ENCODE measurements around the gene WDR64. TPM values are rescaled to one million over a fixed set of nuclear protein-coding genes. Genes with fewer than 3 reads are reported as not detected.
"Not testable (repeated sequence)": the region's sequence is repeated elsewhere in the genome, so short reads cannot be mapped to it uniquely, and the experiment has no call there.

Gene WDR64
- total RNA-seq, 3 donors from 2014 or later: not detected

DNA sequence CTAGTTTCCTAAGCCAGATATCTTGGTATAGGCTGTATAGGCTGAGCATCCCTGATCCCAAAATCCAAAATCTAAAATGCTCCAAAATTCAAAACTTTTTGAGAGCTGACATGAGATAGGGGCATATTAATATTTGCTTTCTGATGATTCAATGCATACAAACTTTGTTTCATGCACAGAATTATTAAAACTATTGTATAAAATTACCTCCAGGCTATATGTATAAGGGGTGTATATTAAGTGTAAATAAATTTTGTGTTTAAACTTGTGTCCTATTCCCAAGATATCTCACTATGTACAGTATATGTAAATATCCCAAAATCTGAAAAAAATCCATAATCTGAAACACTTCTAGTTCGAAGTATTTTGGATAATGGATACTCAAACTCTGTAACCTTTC, 2.6 kb downstream of the WDR64 start:
- Histone ChIP-seq H3K4me3 (no peak overlapping the region), H3K27me3 (no peaks in the 10 kb centered on the region), H3K4me1 (no peaks in the 10 kb centered on the region), H3K27ac (no peak overlapping the region), H3K9me3 (no peaks in the 10 kb centered on the region), H3K36me3 (no peaks in the 10 kb centered on the region)
- TF ChIP-seq POLR2A (IDR thresholded peaks at IDR 0.05) (no peak), POLR2AphosphoS5 (IDR thresholded peaks at IDR 0.05) (no peak)
- TF ChIP-seq, protein P1, sequence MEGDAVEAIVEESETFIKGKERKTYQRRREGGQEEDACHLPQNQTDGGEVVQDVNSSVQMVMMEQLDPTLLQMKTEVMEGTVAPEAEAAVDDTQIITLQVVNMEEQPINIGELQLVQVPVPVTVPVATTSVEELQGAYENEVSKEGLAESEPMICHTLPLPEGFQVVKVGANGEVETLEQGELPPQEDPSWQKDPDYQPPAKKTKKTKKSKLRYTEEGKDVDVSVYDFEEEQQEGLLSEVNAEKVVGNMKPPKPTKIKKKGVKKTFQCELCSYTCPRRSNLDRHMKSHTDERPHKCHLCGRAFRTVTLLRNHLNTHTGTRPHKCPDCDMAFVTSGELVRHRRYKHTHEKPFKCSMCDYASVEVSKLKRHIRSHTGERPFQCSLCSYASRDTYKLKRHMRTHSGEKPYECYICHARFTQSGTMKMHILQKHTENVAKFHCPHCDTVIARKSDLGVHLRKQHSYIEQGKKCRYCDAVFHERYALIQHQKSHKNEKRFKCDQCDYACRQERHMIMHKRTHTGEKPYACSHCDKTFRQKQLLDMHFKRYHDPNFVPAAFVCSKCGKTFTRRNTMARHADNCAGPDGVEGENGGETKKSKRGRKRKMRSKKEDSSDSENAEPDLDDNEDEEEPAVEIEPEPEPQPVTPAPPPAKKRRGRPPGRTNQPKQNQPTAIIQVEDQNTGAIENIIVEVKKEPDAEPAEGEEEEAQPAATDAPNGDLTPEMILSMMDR (IDR thresholded peaks at IDR 0.05): no peak
- no peak for DNase-seq (ENCODE audit: low spot score in 2 of 2)
- intact Hi-C loops (cut with DNase I; ENCODE audit: low total_unique reads): no loop called here

DNA sequence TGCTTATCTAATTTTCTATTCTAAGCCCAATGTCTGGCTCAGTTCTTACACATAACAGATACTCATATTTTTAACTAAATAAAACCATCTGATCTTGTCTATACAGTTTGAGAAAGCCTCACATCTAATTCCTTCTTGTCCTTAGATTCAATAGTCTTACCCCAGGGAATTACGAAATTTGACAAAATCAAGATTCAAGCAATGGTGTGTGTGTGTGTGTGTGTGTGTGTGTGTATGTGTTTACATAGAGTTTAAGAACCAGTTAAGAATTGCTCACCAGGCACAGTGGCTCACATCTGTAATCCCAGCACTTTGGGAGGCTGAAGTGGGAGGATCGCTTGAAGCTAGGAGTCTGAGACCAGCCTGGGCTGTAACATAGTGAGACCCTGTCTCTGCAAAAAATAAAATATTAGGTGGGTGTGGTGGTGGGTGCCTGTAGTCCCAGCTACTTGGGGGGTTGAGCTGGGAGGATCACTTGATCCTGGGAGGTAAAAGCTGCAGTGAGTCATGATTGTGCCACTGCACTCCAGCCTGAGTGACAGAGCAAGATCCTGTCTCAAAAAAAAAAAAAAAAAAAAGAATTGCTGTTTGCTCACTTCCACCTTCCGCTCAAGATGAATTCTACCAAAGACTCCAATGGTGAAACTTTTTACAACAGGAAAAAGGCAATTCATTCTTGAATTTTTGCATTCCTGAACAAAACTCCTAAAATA, 6.2 kb downstream of the WDR64 start:
- H3K9me3 ChIP-seq: no peaks in the 10 kb centered on the region
- no peaks in the 10 kb centered on the region for H3K4me1 ChIP-seq
- H3K27me3 ChIP-seq: no peaks in the 10 kb centered on the region
- DNase-seq (ENCODE audit: low spot score in 2 of 2): no peak
- H3K4me3 ChIP-seq: no peak overlapping the region
- intact Hi-C loops (cut with DNase I; ENCODE audit: low total_unique reads): no loop called here
- H3K36me3 ChIP-seq: no peaks in the 10 kb centered on the region
- TF ChIP-seq POLR2AphosphoS5 (IDR thresholded peaks at IDR 0.05) (no peak), POLR2A (IDR thresholded peaks at IDR 0.05) (no peak)
- TF ChIP-seq, protein P1 (IDR thresholded peaks at IDR 0.05): no peak
- H3K27ac ChIP-seq: no peak overlapping the region

DNA sequence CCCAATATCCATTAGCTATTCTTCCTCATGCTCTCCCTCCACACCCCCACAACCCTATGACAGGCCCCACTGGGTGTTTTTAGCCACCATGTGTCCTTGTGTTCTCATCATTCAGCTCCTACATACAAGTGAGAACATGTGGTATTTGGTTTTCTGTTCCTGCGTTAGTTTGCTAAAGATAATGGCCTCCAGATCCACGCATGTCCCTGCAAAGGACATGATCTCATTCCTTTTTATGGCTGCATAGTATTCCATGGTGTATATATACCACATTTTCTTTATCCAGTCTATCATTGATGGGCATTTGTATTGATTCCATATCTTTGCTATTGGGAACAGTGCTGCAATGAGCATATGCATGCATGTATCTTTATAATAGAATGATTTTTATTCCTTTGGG, 6.9 kb downstream of the WDR64 start:
- H3K27ac ChIP-seq: not testable (repeated sequence)

DNA sequence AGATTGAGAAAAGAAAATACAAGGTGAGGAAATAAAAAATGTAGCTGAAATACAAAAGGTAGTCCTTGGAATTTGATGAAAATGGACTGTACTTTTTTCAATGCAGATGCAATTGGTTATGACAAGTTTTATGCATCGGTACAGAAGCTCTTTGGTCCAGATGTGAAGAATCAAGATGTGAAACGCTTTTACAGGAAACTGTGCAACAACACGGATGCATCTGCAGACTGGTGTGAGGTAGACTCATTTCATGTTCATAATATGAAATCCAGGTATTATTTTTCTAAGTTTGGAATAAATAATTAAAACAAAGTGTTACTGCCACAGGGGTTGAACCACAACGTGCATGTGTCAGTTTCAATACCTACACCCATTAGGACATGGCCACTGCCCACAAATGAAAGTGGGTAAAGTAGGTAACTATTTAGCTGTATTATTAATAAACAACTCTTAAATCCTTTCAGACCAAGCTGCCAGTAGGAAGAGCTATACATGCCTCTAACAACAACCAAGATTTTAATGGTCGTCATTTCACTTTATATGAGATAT, 8.4 kb downstream of the WDR64 start:
- TF ChIP-seq, protein P1 (IDR thresholded peaks at IDR 0.05): no peak
- TF ChIP-seq POLR2A (IDR thresholded peaks at IDR 0.05): no peak
- TF ChIP-seq POLR2AphosphoS5 (IDR thresholded peaks at IDR 0.05): no peak
- Histone ChIP-seq H3K4me1 (no peaks in the 10 kb centered on the region), H3K36me3 (no peaks in the 10 kb centered on the region), H3K9me3 (no peaks in the 10 kb centered on the region), H3K4me3 (no peak overlapping the region), H3K27me3 (no peaks in the 10 kb centered on the region), H3K27ac (no peak overlapping the region)
- DNase-seq (ENCODE audit: low spot score in 2 of 2): no peak
- intact Hi-C loops (cut with DNase I; ENCODE audit: low total_unique reads): no loop called here

More for the DNA sequence above, 6.9 kb downstream of the WDR64 start:
- intact Hi-C loops (cut with DNase I; ENCODE audit: low total_unique reads); H3K27me3 ChIP-seq; DNase-seq (ENCODE audit: low spot score in 2 of 2); H3K4me1 ChIP-seq; H3K4me3 ChIP-seq; H3K36me3 ChIP-seq; H3K9me3 ChIP-seq: not testable (repeated sequence)

DNA sequence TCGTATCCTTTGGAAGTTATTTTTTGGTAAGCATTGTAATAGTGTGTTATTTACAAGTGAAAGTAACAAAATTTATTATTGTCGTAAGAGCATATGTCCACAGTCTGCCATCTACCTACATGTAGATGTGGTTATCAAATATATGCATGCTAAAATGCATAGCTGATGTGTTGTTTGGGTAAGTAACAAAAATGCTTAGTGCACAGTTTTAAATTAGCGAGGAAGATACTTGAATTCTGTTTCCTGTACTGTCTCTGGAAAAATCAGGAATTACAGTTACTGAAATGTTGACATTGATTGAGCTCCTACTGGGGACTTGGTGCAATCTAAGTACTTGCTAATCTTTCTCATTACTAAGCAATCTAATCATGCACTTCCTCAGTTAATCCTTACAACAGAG, 14.3 kb downstream of the WDR64 start:
- no peak overlapping the region for H3K27ac ChIP-seq
- no peaks in the 10 kb centered on the region for H3K9me3 ChIP-seq
- H3K36me3 ChIP-seq: no peaks in the 10 kb centered on the region
- intact Hi-C loops (cut with DNase I; ENCODE audit: low total_unique reads): no loop called here
- no peaks in the 10 kb centered on the region for H3K4me1 ChIP-seq
- DNase-seq (ENCODE audit: low spot score in 2 of 2): no peak
- H3K27me3 ChIP-seq: no peaks in the 10 kb centered on the region
- no peak for TF ChIP-seq POLR2AphosphoS5 (IDR thresholded peaks at IDR 0.05)
- TF ChIP-seq, protein P1 (IDR thresholded peaks at IDR 0.05): no peak
- no peak for TF ChIP-seq POLR2A (IDR thresholded peaks at IDR 0.05)
- no peak overlapping the region for H3K4me3 ChIP-seq
